Mesendoderm (in vitro differentiated cells): ENCODE results near the gene NFIA.
A peak's percentile ranks its signal among the peaks of the same experiment; 100 is the strongest.

Source experiments
- DNase-seq: peaks from one replicate; pipeline ENCODE4 v3.0.0; 2013
- H2AK5ac ChIP-seq: 2 replicates; pipeline ENCODE4 v1.6.1; 2013; ENCODE audit warnings: low read length, inconsistent platforms
- H2BK120ac ChIP-seq: 2 replicates; pipeline ENCODE4 v1.6.1; 2013; ENCODE audit warnings: low read depth, mild to moderate bottlenecking, low read length, moderate library complexity, mixed read lengths
- H2BK15ac ChIP-seq: replicated peaks from 2 replicates; pipeline ENCODE4 v1.6.1; 2013; ENCODE audit warnings: low read depth, mild to moderate bottlenecking, moderate library complexity
- H2BK5ac ChIP-seq: 2 replicates; pipeline ENCODE4 v1.6.1; 2013; ENCODE audit warnings: low read length, inconsistent platforms
- H3K18ac ChIP-seq: 2 replicates; pipeline ENCODE4 v1.6.1; 2013; ENCODE audit warnings: mild to moderate bottlenecking, low read length, mixed read lengths
- H3K23ac ChIP-seq: one replicate; pipeline ENCODE4 v1.6.1; 2013; ENCODE audit warnings: low read length
- H3K27ac ChIP-seq: 2 replicates; pipeline ENCODE4 v1.5.1; 2013; ENCODE audit warnings: low read depth, mild to moderate bottlenecking, inconsistent platforms, low read length, moderate library complexity
- H3K27me3 ChIP-seq: 2 replicates; pipeline ENCODE4 v1.6.1; 2013; ENCODE audit warnings: low read length, control low read depth, mild to moderate bottlenecking, inconsistent platforms; ENCODE audit not compliant: insufficient read depth, poor library complexity
- H3K36me3 ChIP-seq: 2 replicates; pipeline ENCODE4 v1.6.1; 2013; ENCODE audit warnings: low read length, inconsistent platforms; ENCODE audit not compliant: control insufficient read depth, insufficient read depth
- H3K4ac ChIP-seq: one replicate; pipeline ENCODE4 v1.6.1; 2013; ENCODE audit warnings: low read depth, mild to moderate bottlenecking, low read length, moderate library complexity
- H3K4me1 ChIP-seq: 2 replicates; pipeline ENCODE4 v1.6.1; 2013; ENCODE audit warnings: low read depth, low read length, inconsistent platforms; ENCODE audit not compliant: control insufficient read depth
- H3K4me2 ChIP-seq: 2 replicates; pipeline ENCODE4 v1.6.1; 2013; ENCODE audit warnings: low read length
- H3K4me3 ChIP-seq: 2 replicates; pipeline ENCODE4 v1.5.1; 2013; ENCODE audit warnings: mild to moderate bottlenecking, low read length
- H3K56ac ChIP-seq: one replicate; pipeline ENCODE4 v1.6.1; 2013; ENCODE audit warnings: low read length
- H3K79me1 ChIP-seq: 2 replicates; pipeline ENCODE4 v1.6.1; 2013; ENCODE audit warnings: low read length, inconsistent platforms
- H3K79me2 ChIP-seq: 2 replicates; pipeline ENCODE4 v1.6.1; 2013; ENCODE audit warnings: mild to moderate bottlenecking, low read length; ENCODE audit not compliant: control insufficient read depth, insufficient read depth
- H3K9ac ChIP-seq: 2 replicates; pipeline ENCODE4 v1.6.1; 2013; ENCODE audit warnings: low read length, inconsistent platforms
- H4K5ac ChIP-seq: one replicate; pipeline ENCODE4 v1.6.1; 2013; ENCODE audit warnings: low read length
- H4K8ac ChIP-seq: one replicate; pipeline ENCODE4 v1.6.1; 2013; ENCODE audit warnings: low read depth, mild to moderate bottlenecking, control low read depth, low read length, moderate library complexity
- WGBS: extraction: QIAGEN DNeasy Blood & Tissue Kit; methylation state at CpG from one replicate; pipeline ENCODE4 v1.1.7; 2013; ENCODE audit warnings: low lambda C conversion rate, missing lambda C conversion rate; ENCODE audit not compliant: insufficient coverage; ENCODE audit errors: extremely low coverage; 5-methylcytosine and 5-hydroxymethylcytosine counted together

Gene NFIA

DNA sequence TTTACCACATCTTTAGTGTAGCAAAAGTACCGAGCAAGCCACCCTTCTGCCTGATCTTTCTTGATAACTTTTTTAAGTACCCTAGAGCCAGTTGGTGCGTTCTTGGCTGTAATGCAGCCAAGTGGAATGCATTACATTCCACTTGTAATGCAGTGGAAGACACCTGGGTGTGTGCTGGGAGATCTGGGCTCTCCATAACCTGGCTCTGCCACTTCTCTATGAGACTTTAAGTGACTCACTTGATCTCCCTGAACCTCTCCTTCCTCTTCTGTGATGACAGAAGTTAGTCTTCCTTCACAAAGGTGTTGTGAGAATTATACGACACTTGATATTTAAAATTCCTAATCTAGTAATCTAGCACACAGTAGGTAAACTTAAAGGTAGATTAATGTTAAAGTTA lies 35.3 kb upstream of the NFIA start:
- no peaks in the 10 kb centered on the region for H3K79me1 ChIP-seq
- no peak overlapping the region for H3K27ac ChIP-seq
- H2BK15ac ChIP-seq, result no peak overlapping the region
- no peak overlapping the region for H3K18ac ChIP-seq
- H3K23ac ChIP-seq, result no peak overlapping the region
- no peaks in the 10 kb centered on the region for H3K4me1 ChIP-seq
- no peak overlapping the region for H3K9ac ChIP-seq
- no peak overlapping the region for H4K5ac ChIP-seq
- H3K4me3 ChIP-seq, result no peak overlapping the region
- no peak overlapping the region for H2BK120ac ChIP-seq
- DNase-seq, result no peak
- H3K79me2 ChIP-seq, result no peaks in the 10 kb centered on the region
- H2AK5ac ChIP-seq, result no peak overlapping the region
- no peak overlapping the region for H3K4ac ChIP-seq
- no peak overlapping the region for H2BK5ac ChIP-seq
- H3K36me3 ChIP-seq, result no peaks in the 10 kb centered on the region
- peaks cover 16% of the 10 kb centered on the region for H3K27me3 ChIP-seq
- H3K4me2 ChIP-seq, result no peak overlapping the region
- no peak overlapping the region for H3K56ac ChIP-seq
- H4K8ac ChIP-seq, result no peak overlapping the region
- no CpG with 5 or more reads among the region's 3 CpGs for WGBS

DNA sequence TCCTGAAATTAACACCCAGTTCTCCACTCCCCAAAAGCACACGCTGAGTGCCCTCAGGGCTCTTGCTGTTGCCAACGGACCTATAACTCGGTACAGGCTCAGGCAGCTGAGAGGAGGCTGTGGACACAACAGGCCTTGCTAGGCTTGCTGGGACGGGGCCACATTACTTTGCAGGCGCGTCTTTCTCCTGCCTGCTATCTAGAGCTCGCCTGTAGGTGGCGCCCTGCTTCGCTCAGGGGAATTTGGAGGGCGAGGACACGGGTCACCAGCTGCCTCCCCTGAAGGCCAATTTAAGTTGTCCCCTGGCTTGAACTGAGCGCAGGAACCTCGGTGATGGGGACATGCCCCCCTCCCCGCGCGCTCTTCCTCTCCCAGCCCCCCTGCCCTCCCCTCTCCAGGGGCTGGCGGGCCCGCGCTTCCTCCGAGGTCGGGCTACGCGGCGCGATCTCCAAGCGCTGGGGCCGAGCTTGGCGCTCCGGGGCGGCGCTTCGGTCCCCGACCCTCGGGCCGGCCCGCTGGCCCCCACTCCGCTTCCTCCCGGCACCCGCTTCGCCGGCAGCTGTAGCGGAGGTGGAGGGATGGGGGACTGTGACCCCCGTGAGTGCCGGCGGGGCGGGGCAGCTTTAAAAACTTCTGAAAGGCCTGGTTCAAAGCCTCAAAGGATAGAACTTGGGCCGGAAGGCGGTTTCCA lies 32.4 kb upstream of the NFIA start:
- no peak overlapping the region for H2AK5ac ChIP-seq
- H3K23ac ChIP-seq, result no peak overlapping the region
- DNase-seq, result peak; percentile 93
- no peak overlapping the region for H4K5ac ChIP-seq
- peak overlapping the region; percentile 75 for H3K4me2 ChIP-seq
- WGBS, result no CpG with 5 or more reads among the region's 48 CpGs
- no peak overlapping the region for H2BK5ac ChIP-seq
- H3K18ac ChIP-seq, result peak overlapping the region; percentile 93
- no peaks in the 10 kb centered on the region for H3K79me1 ChIP-seq
- H3K4ac ChIP-seq, result no peak overlapping the region
- H4K8ac ChIP-seq, result no peak overlapping the region
- H3K9ac ChIP-seq, result peak overlapping the region; percentile 61
- H3K79me2 ChIP-seq, result no peaks in the 10 kb centered on the region
- no peak overlapping the region for H2BK120ac ChIP-seq
- no peaks in the 10 kb centered on the region for H3K4me1 ChIP-seq
- H3K4me3 ChIP-seq, result peak overlapping the region; percentile 47
- H3K27ac ChIP-seq, result no peak overlapping the region
- H2BK15ac ChIP-seq, result no peak overlapping the region
- peaks cover 40% of the 10 kb centered on the region for H3K27me3 ChIP-seq
- H3K36me3 ChIP-seq, result no peaks in the 10 kb centered on the region
- peak overlapping the region; percentile 69 for H3K56ac ChIP-seq

DNA sequence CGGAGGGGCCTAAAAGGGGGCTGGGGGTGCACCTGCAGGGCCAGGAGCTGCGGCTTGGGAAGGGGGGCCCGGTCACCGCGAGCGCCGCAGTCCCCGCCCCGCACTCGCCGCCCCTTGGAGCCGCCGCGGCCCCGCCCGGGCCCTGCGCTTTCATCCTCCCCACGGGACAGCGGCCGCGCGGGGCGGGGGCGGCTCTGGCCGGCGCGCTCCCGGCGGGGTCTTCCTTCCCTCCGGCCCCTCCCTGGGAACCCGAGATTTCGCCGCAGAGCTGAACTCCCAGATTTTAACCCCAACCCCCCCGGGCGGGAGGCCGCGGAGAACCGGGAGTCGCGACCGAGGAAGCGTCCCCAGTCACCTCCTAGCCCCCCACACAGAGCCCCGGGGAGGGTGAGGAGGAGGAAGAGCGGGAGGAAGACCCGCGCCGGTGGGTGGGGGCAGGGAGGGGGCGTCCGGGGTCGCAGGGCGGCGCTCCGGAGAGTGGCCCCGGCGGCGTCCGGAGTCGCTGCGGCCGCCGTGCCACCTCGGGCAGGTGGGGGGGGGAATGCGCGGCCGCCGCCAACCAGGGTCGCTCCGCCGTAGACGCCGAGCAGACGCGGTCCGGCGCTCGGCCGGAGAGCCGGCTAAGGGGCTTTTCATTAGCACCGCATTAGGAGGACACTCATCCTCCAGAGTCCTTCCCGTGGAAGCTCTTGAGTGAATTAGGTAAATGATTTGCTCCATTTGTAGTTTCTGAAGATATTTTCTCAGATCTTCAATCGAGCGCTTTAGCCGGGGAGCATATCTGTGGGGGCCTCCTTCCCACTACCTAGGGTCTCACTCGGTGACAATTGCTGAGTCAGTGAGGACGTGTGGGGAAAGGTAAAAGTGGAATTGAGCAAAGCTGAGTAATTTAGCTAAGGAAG lies 31.6 kb upstream of the NFIA start:
- Histone ChIP-seq H3K79me1 (no peaks in the 10 kb centered on the region), H3K56ac (peak overlapping the region; percentile 69), H3K27ac (no peak overlapping the region), H3K4ac (no peak overlapping the region), H3K4me3 (peak overlapping the region; percentile 47), H3K79me2 (no peaks in the 10 kb centered on the region), H3K4me1 (no peaks in the 10 kb centered on the region), H3K27me3 (peaks cover 47% of the 10 kb centered on the region), H2BK120ac (no peak overlapping the region), H4K5ac (no peak overlapping the region), H3K4me2 (peak overlapping the region; percentile 75), H3K23ac (no peak overlapping the region), H2BK5ac (no peak overlapping the region), H3K18ac (peak overlapping the region; percentile 93), H2BK15ac (no peak overlapping the region), H3K36me3 (no peaks in the 10 kb centered on the region), H2AK5ac (no peak overlapping the region), H4K8ac (no peak overlapping the region), H3K9ac (peak overlapping the region; percentile 61)
- peak; percentile 34 for DNase-seq
- WGBS, result no CpG with 5 or more reads among the region's 85 CpGs

DNA sequence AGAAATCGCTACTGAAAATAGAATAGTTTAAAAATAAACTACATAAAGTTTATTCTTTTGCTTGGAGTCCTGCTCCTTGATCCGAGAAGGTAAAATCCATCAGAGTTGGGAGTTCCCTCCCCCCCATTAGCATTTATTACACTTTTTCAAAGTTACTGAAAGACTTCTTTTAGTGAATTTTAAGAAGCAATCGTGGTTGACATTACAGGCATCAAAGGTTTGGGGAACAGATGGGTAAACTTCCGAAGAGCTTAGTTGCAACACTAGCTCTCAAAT lies 31.0 kb upstream of the NFIA start:
- H3K4me1 ChIP-seq, result no peaks in the 10 kb centered on the region
- H2AK5ac ChIP-seq, result no peak overlapping the region
- no peaks in the 10 kb centered on the region for H3K36me3 ChIP-seq
- no peaks in the 10 kb centered on the region for H3K79me1 ChIP-seq
- WGBS, result no CpG with 5 or more reads among the region's 4 CpGs
- no peak for DNase-seq
- no peak overlapping the region for H3K27ac ChIP-seq
- H3K79me2 ChIP-seq, result no peaks in the 10 kb centered on the region
- no peak overlapping the region for H3K4me2 ChIP-seq
- H2BK15ac ChIP-seq, result no peak overlapping the region
- no peak overlapping the region for H3K18ac ChIP-seq
- no peak overlapping the region for H3K56ac ChIP-seq
- no peak overlapping the region for H3K4ac ChIP-seq
- no peak overlapping the region for H2BK5ac ChIP-seq
- no peak overlapping the region for H3K23ac ChIP-seq
- H4K8ac ChIP-seq, result no peak overlapping the region
- no peak overlapping the region for H3K9ac ChIP-seq
- no peak overlapping the region for H2BK120ac ChIP-seq
- no peak overlapping the region for H4K5ac ChIP-seq
- H3K4me3 ChIP-seq, result no peak overlapping the region
- H3K27me3 ChIP-seq, result peaks cover 52% of the 10 kb centered on the region

DNA sequence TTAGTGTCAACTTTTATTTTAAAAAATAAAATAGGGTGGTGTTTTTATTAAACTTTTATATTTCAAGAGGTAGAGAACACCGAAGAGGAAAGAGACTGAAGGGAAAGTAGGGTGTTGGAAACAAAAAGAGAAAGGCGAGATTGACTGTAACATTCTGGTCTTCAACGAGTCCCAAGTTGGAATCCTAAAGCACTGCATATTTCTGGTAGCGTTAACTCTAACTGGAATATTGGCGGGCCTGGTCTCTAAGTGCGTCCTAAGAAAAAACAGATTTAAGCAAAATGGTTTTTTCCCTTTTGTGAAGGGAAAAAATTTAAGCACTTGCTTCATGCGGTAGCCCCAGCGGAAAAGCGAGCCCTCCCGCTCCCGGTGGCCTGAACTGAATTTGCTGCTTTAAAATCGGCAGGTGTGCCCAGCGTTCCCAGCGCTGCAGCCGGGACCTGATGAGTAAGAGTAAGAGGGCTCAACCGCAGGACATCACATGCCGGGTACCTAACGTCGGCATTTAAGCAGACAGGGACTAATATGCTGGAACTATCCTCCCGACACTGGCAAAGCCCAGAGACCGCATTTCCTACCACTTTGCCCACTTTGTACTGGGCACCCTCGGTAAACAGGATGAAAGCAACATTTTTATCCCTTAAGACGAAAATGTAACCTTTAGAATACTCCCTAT lies 30.5 kb upstream of the NFIA start:
- peak; percentile 52 for DNase-seq
- Histone ChIP-seq H3K4me3 (no peak overlapping the region), H3K27ac (no peak overlapping the region)

More for the DNA sequence above, 30.5 kb upstream of the NFIA start:
- no CpG with 5 or more reads among the region's 23 CpGs for WGBS
- no peak overlapping the region for H3K4ac ChIP-seq
- H3K27me3 ChIP-seq, result peaks cover 57% of the 10 kb centered on the region
- no peak overlapping the region for H3K4me2 ChIP-seq
- H3K56ac ChIP-seq, result no peak overlapping the region
- H3K18ac ChIP-seq, result no peak overlapping the region
- no peak overlapping the region for H2BK5ac ChIP-seq
- no peak overlapping the region for H3K9ac ChIP-seq
- no peak overlapping the region for H4K5ac ChIP-seq
- no peak overlapping the region for H4K8ac ChIP-seq
- H3K36me3 ChIP-seq, result no peaks in the 10 kb centered on the region
- no peaks in the 10 kb centered on the region for H3K4me1 ChIP-seq
- H2BK120ac ChIP-seq, result no peak overlapping the region
- no peaks in the 10 kb centered on the region for H3K79me1 ChIP-seq
- peak overlapping the region; percentile 66 for H3K23ac ChIP-seq
- no peaks in the 10 kb centered on the region for H3K79me2 ChIP-seq
- H2BK15ac ChIP-seq, result no peak overlapping the region
- H2AK5ac ChIP-seq, result no peak overlapping the region
